GM19328 (cell line): ENCODE results near the gene TXNDC11.

ENCODE experiments used
- ATAC-seq: cut with Tn5 transposase; IDR thresholded peaks from one replicate; pipeline ENCODE4 v1.9.1; 2021; ENCODE audit warnings: mild to moderate bottlenecking, moderate library complexity; ENCODE audit not compliant: unreplicated experiment

The TXNDC11 gene

GRCh38 chr16:11633113-11633512 is 109.5 kb downstream of the TXNDC11 start:
- ATAC-seq: no peak

GRCh38 chr16:11632455-11632939 is 110.2 kb downstream of the TXNDC11 start:
- no peak for ATAC-seq

- no peak for ATAC-seq
Observed at GRCh38 chr16:11631214-11631613, 111.4 kb downstream of the TXNDC11 start.

GRCh38 chr16:11630768-11631056 is 111.9 kb downstream of the TXNDC11 start:
- ATAC-seq: no peak

GRCh38 chr16:11630046-11630767 is 112.5 kb downstream of the TXNDC11 start:
- ATAC-seq: no peak
